ENCODE measurements around the gene ROBO1.

The ROBO1 gene

GRCh38 chr3:78863306-78864203 is 904.2 kb downstream of the ROBO1 start:
- no peak for DNase-seq

- no peak for DNase-seq
These were observed 906.6 kb downstream of the ROBO1 start for GRCh38 chr3:78861156-78861555.

- no peak for DNase-seq
These were observed 907.2 kb downstream of the ROBO1 start for GRCh38 chr3:78860567-78860966.

- no peak for DNase-seq
These were observed 908.9 kb downstream of the ROBO1 start for GRCh38 chr3:78858910-78859309.

- DNase-seq = no peak
These were observed 909.6 kb downstream of the ROBO1 start for GRCh38 chr3:78858174-78858573.

GRCh38 chr3:78857494-78858111 is 910.2 kb downstream of the ROBO1 start:
- DNase-seq = no peak

GRCh38 chr3:78856164-78856563 is 911.6 kb downstream of the ROBO1 start:
- DNase-seq = no peak

GRCh38 chr3:78855190-78855589 is 912.6 kb downstream of the ROBO1 start:
- no peak for DNase-seq

GRCh38 chr3:78848392-78849288 is 919.2 kb downstream of the ROBO1 start:
- DNase-seq = no peak

GRCh38 chr3:78847603-78848002 is 920.2 kb downstream of the ROBO1 start:
- DNase-seq = no peak

- DNase-seq = no peak
These were observed 920.6 kb downstream of the ROBO1 start for GRCh38 chr3:78847203-78847602.

- DNase-seq = no peak
These were observed 921.1 kb downstream of the ROBO1 start for GRCh38 chr3:78846718-78847117.

GRCh38 chr3:78845605-78846004 is 922.2 kb downstream of the ROBO1 start:
- DNase-seq = no peak

- DNase-seq = no peak
These were observed 923.5 kb downstream of the ROBO1 start for GRCh38 chr3:78844307-78844706.

GRCh38 chr3:78839693-78840092 is 928.1 kb downstream of the ROBO1 start:
- DNase-seq = no peak

- DNase-seq = no peak
These were observed 929.4 kb downstream of the ROBO1 start for GRCh38 chr3:78838362-78838761.

- no peak for DNase-seq
These were observed 932.9 kb downstream of the ROBO1 start for GRCh38 chr3:78834910-78835309.

GRCh38 chr3:78832785-78833204 is 935.0 kb downstream of the ROBO1 start:
- no peak for DNase-seq

- DNase-seq = no peak
These were observed 936.3 kb downstream of the ROBO1 start for GRCh38 chr3:78831446-78831972.

GRCh38 chr3:78830470-78830869 is 937.3 kb downstream of the ROBO1 start:
- no peak for DNase-seq

- no peak for DNase-seq
These were observed 940.2 kb downstream of the ROBO1 start for GRCh38 chr3:78827618-78828017.

- DNase-seq = no peak
These were observed 942.0 kb downstream of the ROBO1 start for GRCh38 chr3:78825858-78826215.
